ENCODE data around the gene ADAMTSL4.
"Not testable (repeated sequence)": the region's sequence is repeated elsewhere in the genome, so short reads cannot be mapped to it uniquely, and the experiment has no call there.

ADAMTSL4 gene

DNA sequence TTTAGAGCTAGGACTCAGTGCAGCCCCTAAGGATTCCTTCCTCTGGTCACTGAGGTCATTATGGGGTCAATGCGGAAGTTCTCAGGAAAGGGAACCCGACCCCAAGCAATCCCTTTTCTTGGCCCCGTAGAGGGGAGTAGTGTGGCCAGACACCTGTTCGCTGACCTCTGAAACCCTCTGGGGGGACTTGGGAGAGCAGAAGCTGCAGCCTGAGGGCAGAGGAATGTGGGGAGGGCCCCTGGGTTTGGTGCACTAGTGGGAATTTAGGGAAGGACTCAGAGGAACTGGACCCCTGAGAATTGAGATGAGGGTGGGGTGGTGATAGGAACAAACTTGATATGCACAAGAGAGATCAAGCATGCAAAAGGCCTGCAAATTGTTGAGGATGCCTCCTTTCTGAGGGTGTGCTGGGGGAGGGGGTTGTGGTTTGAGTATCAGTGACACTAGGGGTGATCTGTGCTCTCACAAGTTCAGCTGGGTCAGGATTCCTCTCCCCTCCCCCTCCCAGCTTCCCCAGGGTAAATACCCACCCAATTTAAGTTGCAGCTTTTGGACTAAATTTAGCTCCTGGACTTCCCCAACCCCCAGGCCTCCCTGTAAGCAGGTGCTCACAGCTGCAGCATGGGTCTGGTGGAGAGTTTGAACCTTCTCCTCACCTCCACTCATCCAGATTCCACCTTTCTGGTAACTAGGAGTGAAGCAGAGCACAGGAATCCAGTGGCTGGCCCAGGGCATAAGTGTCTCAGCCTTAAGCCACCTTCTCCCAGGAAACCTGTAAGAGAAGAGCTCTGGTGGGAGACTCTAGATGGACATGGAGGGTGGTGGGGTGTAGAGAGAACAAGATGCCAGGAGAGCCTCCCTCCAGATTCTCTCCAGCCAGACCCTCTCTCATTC is 13.5 kb downstream of the ADAMTSL4 start:
- peak overlapping the region; percentile 99 for H3K27ac Mint-ChIP-seq
- H3K4me3 Mint-ChIP-seq = peak overlapping the region; percentile 82
- intact Hi-C loops (cut with micrococcal nuclease) = loop anchor here (5.0 kb wide), 1 partner anchor 60 kb away; no protein-coding TSS in a partner anchor
- H3K27me3 Mint-ChIP-seq = no peaks in the 10 kb centered on the region
- peaks cover 88% of the 10 kb centered on the region for H3K4me1 Mint-ChIP-seq (ENCODE audit: low read depth)
- no peaks in the 10 kb centered on the region for H3K9me3 Mint-ChIP-seq
- H3K36me3 Mint-ChIP-seq (ENCODE audit: low read depth) = peaks cover 81% of the 10 kb centered on the region

DNA sequence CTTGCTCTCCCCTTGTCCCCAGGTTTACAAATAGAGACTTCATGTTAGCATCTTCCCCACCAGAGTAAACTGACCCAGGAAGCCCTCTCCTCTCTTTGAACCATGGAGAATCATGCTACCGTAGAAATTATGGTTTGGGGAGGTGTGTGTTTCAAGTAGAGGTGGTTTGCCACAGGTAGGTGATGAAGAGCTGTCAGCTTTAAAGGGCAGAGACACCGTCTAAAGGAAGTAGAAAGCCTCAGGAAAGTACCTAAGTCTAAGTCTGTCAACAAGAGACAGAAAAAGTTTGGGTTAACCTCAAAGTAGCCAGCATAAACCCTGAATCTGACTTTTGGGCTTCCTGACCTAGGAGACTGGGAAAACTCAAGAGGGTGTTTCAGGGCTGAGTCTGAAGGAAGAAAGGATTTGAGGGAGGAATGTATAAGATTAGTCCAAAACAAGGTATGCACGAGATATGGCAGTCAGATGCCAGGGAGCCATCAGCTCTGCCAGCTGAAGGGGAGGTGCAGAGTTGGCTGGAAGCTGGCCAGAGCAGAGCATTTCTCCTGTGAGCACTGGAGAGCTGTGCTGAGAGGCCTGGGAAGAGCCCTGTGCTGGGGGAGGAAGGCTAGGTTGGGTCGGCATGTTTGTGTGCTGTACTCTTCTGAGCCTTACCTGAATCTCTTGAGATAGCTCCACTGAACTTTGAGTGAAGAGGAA is 14.3 kb downstream of the ADAMTSL4 start:
- peaks cover 88% of the 10 kb centered on the region for H3K4me1 Mint-ChIP-seq (ENCODE audit: low read depth)
- intact Hi-C loops (cut with micrococcal nuclease) = loop anchor here (5.0 kb wide), 1 partner anchor 59 kb away; no protein-coding TSS in a partner anchor
- no peaks in the 10 kb centered on the region for H3K27me3 Mint-ChIP-seq
- no peaks in the 10 kb centered on the region for H3K9me3 Mint-ChIP-seq
- peak overlapping the region; percentile 82 for H3K4me3 Mint-ChIP-seq
- peak overlapping the region; percentile 99 for H3K27ac Mint-ChIP-seq
- peaks cover 73% of the 10 kb centered on the region for H3K36me3 Mint-ChIP-seq (ENCODE audit: low read depth)

DNA sequence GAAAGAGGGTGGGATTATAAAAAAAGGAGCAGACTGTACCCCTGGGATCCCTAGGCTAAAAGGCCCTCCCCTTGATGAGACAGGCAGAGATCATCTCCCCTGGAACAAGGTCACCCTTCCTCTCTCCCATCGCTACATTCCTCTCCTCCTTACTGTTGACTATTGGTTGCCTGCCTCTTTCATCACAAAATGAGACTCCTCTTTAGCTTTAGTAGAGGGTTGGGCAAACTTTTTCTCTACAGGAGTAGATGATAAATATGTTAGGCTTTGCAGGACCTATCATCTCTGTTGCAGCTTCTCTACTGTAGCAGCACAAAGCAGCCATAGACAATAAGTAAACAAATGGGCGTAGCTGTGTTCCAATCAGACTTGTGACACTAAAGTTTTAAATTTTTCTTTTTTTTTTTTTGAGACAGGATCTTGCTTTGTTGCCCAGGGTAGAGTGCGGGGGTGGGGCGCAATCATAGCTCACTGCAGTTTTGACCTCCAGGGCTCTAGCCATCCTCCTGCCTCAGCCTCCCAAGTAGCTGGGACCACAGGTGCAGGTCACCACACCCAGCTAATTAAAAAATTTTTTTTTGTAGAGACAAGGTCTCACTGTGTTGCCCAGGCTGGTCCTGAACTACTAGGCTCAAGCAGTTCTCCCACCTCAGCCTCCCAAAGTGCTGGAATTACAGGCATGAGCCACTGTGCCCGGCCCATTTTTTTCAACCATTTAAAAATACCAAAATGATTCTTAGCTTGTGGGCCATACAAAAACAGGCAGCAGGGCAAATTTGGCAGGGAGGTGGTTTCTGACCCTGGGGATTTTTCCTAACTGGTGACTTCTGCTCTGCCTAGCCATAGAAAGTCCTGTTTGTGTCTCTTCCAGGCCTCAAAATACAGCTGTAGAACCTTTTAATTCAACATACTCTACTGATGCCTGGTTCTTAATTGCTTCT is 15.1 kb downstream of the ADAMTSL4 start:
- Mint-ChIP-seq H3K27ac (peak overlapping the region; percentile 99), H3K4me3 (no peak overlapping the region), H3K27me3 (no peaks in the 10 kb centered on the region), H3K36me3 (ENCODE audit: low read depth) (peaks cover 71% of the 10 kb centered on the region), H3K4me1 (ENCODE audit: low read depth) (peaks cover 86% of the 10 kb centered on the region), H3K9me3 (no peaks in the 10 kb centered on the region)
- intact Hi-C loops (cut with micrococcal nuclease) = loop anchor here (5.0 kb wide), 1 partner anchor 58 kb away; no protein-coding TSS in a partner anchor

DNA sequence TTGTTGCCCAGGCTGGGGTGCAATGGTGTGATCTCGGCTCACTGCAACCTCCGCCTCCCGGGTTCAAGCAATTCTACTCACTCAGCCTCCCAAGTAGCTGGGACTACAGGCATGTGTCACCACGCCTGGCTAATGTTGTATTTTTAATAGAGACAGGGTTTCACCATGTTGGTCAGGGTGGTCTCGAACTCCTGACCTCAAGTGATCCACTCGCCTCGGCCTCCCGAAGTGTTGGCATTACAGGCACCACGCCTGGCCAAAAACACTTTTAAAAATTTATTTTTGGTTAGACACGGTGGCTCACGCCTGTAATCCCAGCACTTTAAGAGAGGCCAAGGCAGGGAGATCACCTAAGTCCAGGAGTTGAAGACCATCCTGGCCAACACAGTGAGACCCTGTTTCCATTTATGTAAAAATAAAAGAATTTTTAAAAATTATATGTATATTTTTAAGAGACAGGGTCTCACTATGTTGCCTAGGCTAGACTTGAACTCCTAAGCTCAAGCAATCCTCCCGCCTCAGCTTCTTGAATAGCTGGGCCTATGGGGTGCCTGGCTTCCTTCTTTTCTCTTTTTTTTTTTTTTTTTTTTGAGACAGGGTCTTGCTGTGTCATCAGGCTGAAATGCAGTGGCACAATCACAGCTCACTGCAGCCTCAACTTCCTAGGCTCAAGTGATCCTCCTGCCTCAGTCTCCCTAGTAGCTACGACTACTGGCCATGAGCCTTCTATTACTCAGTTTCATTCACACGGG is 16.2 kb downstream of the ADAMTSL4 start:
- H3K9me3 Mint-ChIP-seq; H3K27me3 Mint-ChIP-seq; intact Hi-C loops (cut with micrococcal nuclease): not testable (repeated sequence)
- Mint-ChIP-seq H3K4me1 (ENCODE audit: low read depth) (peaks cover 86% of the 10 kb centered on the region), H3K4me3 (peak overlapping the region; percentile 6), H3K27ac (peak overlapping the region; percentile 99), H3K36me3 (ENCODE audit: low read depth) (peaks cover 71% of the 10 kb centered on the region)

DNA sequence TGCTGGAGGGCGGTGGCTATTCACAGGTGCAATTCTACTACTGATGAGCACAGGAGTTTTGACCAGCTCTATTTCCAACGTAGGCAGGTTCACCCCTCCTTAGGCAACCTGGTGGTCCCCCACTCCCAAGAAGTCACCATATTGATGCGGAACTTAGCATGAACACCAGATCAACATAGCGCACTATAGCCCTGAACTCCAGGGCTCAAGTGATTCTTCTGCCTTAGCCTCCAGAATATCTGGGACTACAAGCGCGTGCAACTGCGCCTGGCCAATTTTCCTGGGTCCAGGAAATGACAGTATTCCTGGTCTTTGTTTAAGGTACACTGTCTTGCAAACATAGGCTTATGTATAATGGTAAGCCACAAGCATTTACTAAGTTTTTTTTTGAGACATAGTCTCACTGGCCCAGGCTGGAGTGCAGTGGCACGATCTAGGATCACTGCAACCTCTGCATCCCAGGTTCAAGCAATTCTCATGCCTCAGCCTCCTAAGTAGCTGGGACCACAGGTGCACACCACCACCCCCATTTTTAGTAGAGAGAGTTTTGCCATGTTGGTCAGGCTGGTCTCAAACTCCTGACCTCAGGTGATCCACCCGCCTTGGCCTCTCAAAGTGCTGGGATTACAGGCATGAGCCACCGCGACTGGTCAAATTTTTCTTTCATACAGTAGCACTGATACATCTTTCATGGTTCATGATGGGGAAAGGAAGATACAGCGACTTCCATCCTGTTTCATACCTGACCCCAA is 17.6 kb downstream of the ADAMTSL4 start:
- intact Hi-C loops (cut with micrococcal nuclease) = no loop called here

DNA sequence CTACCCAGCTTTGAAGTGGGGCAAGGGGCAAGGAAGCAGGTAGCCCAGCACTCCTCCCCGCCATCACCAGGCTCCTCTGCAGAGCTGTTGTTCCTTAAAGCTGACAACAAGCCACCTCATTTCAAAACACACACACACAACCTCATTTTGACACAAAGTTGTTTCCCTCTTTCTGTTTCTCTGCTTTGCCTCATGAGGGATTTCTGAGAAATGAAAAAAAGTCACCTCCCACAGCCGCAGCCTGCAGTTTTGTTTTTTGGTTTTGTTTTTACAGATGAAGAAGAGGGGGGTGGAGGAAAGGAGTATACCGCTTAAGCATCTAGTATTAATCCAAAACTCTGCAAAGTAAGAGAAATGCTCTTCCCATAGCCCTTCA is 18.1 kb downstream of the ADAMTSL4 start:
- no peaks in the 10 kb centered on the region for H3K9me3 Mint-ChIP-seq
- intact Hi-C loops (cut with micrococcal nuclease) = no loop called here
- peaks cover 71% of the 10 kb centered on the region for H3K36me3 Mint-ChIP-seq (ENCODE audit: low read depth)
- peaks cover 82% of the 10 kb centered on the region for H3K4me1 Mint-ChIP-seq (ENCODE audit: low read depth)
- peak overlapping the region; percentile 72 for H3K4me3 Mint-ChIP-seq
- H3K27me3 Mint-ChIP-seq = no peaks in the 10 kb centered on the region
- peak overlapping the region; percentile 99 for H3K27ac Mint-ChIP-seq

More for the DNA sequence above, 17.6 kb downstream of the ADAMTSL4 start:
- H3K27ac Mint-ChIP-seq = peak overlapping the region; percentile 99
- peaks cover 71% of the 10 kb centered on the region for H3K36me3 Mint-ChIP-seq (ENCODE audit: low read depth)
- peaks cover 86% of the 10 kb centered on the region for H3K4me1 Mint-ChIP-seq (ENCODE audit: low read depth)
- H3K27me3 Mint-ChIP-seq = no peaks in the 10 kb centered on the region
- H3K9me3 Mint-ChIP-seq = no peaks in the 10 kb centered on the region
- peak overlapping the region; percentile 72 for H3K4me3 Mint-ChIP-seq

DNA sequence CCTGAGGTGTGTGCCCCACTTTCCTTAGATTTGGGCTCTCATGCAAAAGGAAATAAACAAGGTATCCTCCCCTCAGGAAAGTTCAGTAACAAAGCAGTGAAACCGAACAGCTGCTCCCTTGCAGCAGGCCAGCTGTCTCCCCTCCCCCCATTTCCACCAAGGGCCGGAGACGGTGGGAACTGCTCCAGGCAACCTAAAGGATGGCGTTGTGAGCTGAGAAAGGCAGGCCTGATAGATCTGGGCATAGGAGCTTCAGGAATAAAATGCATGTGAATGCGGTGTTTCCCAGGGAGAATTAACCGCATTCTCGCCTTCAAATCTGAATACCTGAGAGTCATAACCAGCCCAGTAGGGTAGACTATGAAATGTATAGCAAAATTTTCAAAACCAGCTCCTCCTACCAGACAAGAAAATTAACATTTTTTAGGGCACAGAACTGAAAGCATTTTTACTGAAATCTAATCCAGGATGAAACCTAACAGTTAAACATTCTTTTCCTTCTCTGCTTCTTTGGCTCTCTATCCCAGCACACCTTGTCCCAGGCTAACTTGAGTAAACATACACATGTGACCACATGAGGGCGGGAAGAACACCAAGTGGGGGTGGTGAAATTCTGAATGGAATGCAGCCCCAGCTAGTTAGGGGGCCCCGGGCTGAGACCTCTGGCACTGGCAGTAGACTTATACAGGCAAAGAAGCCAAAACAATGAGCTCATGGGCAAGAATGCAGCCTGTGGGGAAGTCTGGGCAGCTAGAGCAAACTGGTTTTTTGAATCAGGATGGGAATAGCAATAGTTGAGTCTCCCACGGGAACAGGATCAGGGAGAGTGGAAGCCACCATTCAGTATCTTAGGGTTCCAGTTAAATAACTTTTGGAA is 18.7 kb downstream of the ADAMTSL4 start:
- Mint-ChIP-seq H3K4me3 (peak overlapping the region; percentile 72), H3K9me3 (no peaks in the 10 kb centered on the region), H3K4me1 (ENCODE audit: low read depth) (peaks cover 78% of the 10 kb centered on the region), H3K27me3 (no peaks in the 10 kb centered on the region), H3K36me3 (ENCODE audit: low read depth) (peaks cover 69% of the 10 kb centered on the region), H3K27ac (peak overlapping the region; percentile 99)
- intact Hi-C loops (cut with micrococcal nuclease) = no loop called here

DNA sequence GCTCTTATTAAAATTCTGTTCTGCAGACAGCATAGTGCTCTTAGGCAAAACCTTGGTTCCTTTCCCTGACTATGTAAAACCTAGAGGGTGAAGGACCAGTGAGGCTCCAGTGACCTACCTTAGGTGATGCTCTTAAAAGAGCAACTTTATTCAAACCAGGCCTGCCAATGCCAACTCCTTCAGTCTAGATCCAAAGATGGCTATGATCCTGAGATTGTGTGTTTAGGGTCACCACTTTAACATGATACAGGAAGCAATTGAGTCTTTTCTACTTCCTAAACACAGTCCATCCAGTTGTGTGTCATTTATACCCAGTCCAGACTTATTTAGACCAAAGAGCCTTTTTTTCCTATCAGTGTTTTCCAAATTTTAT is 19.4 kb downstream of the ADAMTSL4 start:
- no peaks in the 10 kb centered on the region for H3K27me3 Mint-ChIP-seq
- H3K4me1 Mint-ChIP-seq (ENCODE audit: low read depth) = peaks cover 74% of the 10 kb centered on the region
- peak overlapping the region; percentile 99 for H3K27ac Mint-ChIP-seq

DNA sequence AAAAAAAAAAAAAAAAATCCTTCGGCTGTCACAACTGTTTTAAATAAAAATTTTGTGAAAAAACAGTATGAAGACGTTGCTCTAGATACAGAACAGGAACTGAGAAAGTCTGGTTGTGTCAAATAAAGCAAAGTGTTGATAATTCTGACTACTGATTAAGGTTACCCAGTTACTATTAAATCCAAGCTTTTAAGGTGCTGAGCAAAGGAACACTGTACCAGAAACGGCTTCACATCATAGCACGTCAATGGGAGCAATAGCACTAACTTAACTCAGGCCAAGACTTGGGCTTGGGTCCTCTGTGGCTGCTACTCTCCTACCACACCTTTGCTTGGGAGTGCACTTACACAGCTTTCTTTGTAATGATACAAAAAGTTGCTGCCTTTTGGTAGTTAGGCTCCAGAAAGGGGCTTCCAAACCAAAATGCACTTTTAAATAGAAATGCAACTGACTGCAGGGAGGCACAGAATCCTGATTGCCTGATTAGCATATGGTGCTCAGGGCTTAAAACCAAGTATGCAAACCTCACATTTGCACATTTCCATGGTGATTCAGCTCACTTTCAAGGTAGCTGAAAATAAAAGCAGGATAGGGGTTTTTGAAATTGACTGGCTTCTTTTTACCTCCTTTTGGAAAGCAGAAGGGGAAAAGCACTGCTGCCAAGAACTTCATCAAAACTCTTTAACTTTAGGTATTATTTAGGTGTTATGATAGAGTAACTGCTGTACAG is 23.9 kb downstream of the ADAMTSL4 start:
- peak overlapping the region; percentile 56 for H3K4me3 Mint-ChIP-seq
- H3K27me3 Mint-ChIP-seq = no peaks in the 10 kb centered on the region
- H3K4me1 Mint-ChIP-seq (ENCODE audit: low read depth) = peaks cover 62% of the 10 kb centered on the region
- intact Hi-C loops (cut with micrococcal nuclease) = no loop called here
- H3K36me3 Mint-ChIP-seq (ENCODE audit: low read depth) = peaks cover 93% of the 10 kb centered on the region
- H3K27ac Mint-ChIP-seq = peak overlapping the region; percentile 52
- H3K9me3 Mint-ChIP-seq = no peaks in the 10 kb centered on the region

More for the DNA sequence above, 19.4 kb downstream of the ADAMTSL4 start:
- no peaks in the 10 kb centered on the region for H3K9me3 Mint-ChIP-seq
- peaks cover 69% of the 10 kb centered on the region for H3K36me3 Mint-ChIP-seq (ENCODE audit: low read depth)
- intact Hi-C loops (cut with micrococcal nuclease) = no loop called here
- H3K4me3 Mint-ChIP-seq = peak overlapping the region; percentile 72

DNA sequence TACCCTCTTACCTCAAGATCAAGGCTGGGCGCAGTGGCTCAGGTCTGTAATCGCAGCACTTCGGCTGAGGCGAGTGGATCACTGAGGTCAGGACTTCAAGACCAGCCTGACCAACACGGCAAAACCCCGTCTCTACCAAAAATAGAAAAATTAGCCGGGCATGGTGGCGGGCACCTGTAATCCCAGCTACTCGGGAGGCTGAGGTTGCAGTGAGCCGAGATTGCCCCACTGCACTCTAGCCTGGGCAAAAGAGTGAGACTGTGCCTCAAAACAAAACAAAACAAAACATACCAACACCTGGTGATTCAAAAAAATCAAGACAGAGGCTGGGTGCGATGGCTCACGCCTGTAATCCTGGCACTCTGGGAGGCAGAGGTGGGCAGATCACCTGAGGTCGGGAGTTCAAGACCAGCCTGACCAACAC is 24.5 kb downstream of the ADAMTSL4 start:
- Mint-ChIP-seq H3K27ac (peak overlapping the region; percentile 52), H3K36me3 (ENCODE audit: low read depth) (peaks cover 98% of the 10 kb centered on the region), H3K4me3 (peak overlapping the region; percentile 56), H3K4me1 (ENCODE audit: low read depth) (peaks cover 57% of the 10 kb centered on the region)
- H3K27me3 Mint-ChIP-seq; intact Hi-C loops (cut with micrococcal nuclease); H3K9me3 Mint-ChIP-seq: not testable (repeated sequence)

DNA sequence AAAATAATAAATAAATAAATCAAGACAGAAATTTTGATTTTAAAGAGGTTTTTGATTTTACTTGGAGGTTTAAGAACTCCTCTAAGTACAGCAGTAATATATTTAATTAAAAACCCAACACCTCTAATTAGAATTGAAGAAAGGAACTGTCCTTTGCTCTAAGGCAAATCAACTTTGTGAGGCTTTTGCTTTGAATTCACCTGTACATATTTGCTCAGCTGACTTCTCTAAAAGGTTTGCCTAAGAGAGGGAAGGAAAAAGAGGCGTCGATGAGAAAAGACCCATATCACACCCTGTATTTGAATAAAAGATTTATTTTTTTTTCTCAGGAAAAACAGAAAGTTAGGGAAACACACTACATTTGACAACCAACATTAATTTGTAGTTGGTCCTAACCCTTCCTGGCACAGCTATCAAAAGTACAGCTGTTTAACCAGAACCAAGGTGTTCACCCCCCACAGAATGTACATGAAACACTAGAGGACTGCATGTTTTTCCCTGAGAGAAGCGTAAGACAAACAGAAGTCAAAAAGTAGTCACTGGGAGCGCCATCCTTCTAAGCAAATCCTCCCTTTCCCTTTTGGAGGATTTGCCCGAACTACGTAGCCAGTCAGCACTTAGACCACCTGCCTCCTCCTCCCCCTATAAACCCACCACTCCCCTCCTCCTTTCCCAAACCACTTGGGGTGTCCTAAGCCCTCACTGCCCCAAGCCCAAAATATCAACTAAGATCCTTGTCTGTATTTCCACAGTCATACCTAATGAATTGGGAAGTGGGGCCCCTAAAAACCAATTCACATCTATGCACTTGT is 25.3 kb downstream of the ADAMTSL4 start:
- peak overlapping the region; percentile 84 for H3K4me3 Mint-ChIP-seq
- no peaks in the 10 kb centered on the region for H3K27me3 Mint-ChIP-seq
- no peak overlapping the region for H3K27ac Mint-ChIP-seq
- peaks cover 49% of the 10 kb centered on the region for H3K4me1 Mint-ChIP-seq (ENCODE audit: low read depth)
- H3K9me3 Mint-ChIP-seq = no peaks in the 10 kb centered on the region
- intact Hi-C loops (cut with micrococcal nuclease) = no loop called here
- H3K36me3 Mint-ChIP-seq (ENCODE audit: low read depth) = peaks cover 99% of the 10 kb centered on the region
